AG09319 (cell line): ENCODE results near the gene TMEM250.

Source experiments
- DNase-seq: peaks from one replicate; pipeline ENCODE4 v3.0.0-alpha.2; 2010; ENCODE audit warnings: low read depth; ENCODE audit errors: extremely low read depth
- TF ChIP-seq, protein P1 (sequence below): IDR thresholded peaks from 2 replicates; pipeline ENCODE4 v1.5.1; 2011; ENCODE audit warnings: low read depth, mild to moderate bottlenecking, inconsistent platforms, low read length, moderate library complexity

The TMEM250 gene

GRCh38 chr9:136118320-136119060 lies at the start of gene TMEM250:
Gene TMEM250 (minus strand): TSS chr9:136118875. CDS start chr9:136116900, 1,975 bp downstream.
- peak; percentile 94 for DNase-seq
- TF ChIP-seq, protein P1, sequence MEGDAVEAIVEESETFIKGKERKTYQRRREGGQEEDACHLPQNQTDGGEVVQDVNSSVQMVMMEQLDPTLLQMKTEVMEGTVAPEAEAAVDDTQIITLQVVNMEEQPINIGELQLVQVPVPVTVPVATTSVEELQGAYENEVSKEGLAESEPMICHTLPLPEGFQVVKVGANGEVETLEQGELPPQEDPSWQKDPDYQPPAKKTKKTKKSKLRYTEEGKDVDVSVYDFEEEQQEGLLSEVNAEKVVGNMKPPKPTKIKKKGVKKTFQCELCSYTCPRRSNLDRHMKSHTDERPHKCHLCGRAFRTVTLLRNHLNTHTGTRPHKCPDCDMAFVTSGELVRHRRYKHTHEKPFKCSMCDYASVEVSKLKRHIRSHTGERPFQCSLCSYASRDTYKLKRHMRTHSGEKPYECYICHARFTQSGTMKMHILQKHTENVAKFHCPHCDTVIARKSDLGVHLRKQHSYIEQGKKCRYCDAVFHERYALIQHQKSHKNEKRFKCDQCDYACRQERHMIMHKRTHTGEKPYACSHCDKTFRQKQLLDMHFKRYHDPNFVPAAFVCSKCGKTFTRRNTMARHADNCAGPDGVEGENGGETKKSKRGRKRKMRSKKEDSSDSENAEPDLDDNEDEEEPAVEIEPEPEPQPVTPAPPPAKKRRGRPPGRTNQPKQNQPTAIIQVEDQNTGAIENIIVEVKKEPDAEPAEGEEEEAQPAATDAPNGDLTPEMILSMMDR: no peak

- TF ChIP-seq, protein P1: no peak
- DNase-seq: no peak
Observed at GRCh38 chr9:136163248-136163850, 44.7 kb upstream of the TMEM250 start.

- TF ChIP-seq, protein P1: no peak
- no peak for DNase-seq
Observed at GRCh38 chr9:136160995-136161610, 42.4 kb upstream of the TMEM250 start.

DNA sequence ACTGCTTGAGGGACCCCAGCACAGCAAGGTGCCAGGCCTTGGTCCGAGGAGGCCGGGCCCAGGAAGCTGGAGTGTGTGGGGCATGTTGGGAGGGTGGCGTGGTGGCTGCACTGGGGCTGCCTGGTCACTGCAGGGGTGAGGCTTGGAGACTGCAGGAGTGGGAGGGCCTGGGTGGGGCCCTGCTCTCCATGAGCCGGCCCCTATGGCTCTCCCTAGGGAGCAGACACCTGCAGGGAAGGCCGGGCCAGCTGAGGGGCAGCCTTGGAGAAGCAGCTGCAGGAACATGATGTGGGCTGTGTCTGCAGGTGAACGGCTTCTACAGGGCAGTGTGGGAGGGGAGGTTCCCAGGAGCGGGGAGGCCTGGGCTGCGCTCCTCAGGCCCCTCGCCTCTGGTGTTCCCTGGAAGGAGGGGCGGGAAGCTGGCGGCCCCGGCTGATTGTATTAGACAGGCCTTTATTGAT lies 41.7 kb upstream of the TMEM250 start:
- TF ChIP-seq, protein P1: no peak
- no peak for DNase-seq

DNA sequence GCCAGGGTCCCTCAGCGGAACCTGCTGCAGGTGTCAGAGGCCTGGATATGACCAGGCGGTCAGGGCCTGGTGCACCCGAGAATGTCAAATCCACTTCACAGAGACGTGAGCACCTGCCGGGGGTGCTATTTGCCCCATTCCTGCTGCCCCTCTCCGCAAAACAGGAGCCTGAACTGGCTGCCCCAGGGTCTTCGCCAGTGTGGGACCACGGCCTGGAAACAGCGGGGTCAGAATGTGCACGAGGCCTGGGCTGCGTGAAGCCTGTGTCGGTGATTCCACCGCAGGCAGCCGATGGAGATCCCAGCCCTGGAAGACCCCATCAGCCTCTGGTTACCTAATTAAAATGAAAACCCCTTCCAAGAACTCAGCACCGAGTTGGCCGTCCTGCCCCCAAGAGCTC lies 41.2 kb upstream of the TMEM250 start:
- DNase-seq: no peak
- TF ChIP-seq, protein P1: no peak

- DNase-seq: no peak
- TF ChIP-seq, protein P1: no peak
Observed at GRCh38 chr9:136157477-136158265, 39.0 kb upstream of the TMEM250 start.
